Spleen (tissue), 7 donors: Measurements from ENCODE around the gene G3BP2.

Experiments
- POLR2AphosphoS5 ChIP-seq, 3 donors: sonication (generic); formaldehyde crosslinking; IDR thresholded peaks; one replicate each; pipeline ENCODE4 v1.5.1; 2017; ENCODE audit warnings: antibody characterized with exemption in 3 of 3
- TF ChIP-seq, protein P1 (sequence below), 11 experiments: fragments of 200-600 bp in 7 of 11; fragments of 450-650 bp in 4 of 11; sonication (generic) in 4 of 11; IDR thresholded peaks in 8 of 11; conservative IDR thresholded peaks in 3 of 11; 1 replicate in 7 of 11; 2 replicates in 4 of 11; pipeline versions ENCODE4 v1.4.0 to v1.8.0; 2016 to 2021; ENCODE audit warnings: antibody characterized with exemption in 11 of 11, inconsistent platforms in 4 of 11, mild to moderate bottlenecking in 1 of 11
- donor health status: DM: no; HTN: no; CAD: no; lungs with moderate emphysema.
- donor health status: DM: no; HTN: no; CAD: no.
- donor health status: DM: no; HTN: no; CAD: no.

GRCh38 chr4:75718529-75718928 lies 45.3 kb upstream of the G3BP2 start:
- TF ChIP-seq, protein P1, sequence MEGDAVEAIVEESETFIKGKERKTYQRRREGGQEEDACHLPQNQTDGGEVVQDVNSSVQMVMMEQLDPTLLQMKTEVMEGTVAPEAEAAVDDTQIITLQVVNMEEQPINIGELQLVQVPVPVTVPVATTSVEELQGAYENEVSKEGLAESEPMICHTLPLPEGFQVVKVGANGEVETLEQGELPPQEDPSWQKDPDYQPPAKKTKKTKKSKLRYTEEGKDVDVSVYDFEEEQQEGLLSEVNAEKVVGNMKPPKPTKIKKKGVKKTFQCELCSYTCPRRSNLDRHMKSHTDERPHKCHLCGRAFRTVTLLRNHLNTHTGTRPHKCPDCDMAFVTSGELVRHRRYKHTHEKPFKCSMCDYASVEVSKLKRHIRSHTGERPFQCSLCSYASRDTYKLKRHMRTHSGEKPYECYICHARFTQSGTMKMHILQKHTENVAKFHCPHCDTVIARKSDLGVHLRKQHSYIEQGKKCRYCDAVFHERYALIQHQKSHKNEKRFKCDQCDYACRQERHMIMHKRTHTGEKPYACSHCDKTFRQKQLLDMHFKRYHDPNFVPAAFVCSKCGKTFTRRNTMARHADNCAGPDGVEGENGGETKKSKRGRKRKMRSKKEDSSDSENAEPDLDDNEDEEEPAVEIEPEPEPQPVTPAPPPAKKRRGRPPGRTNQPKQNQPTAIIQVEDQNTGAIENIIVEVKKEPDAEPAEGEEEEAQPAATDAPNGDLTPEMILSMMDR (IDR thresholded peaks at IDR 0.05 in 8 of 11, conservative IDR thresholded peaks at IDR 0.05 in 3 of 11): no peak
- TF ChIP-seq POLR2AphosphoS5 (IDR thresholded peaks at IDR 0.05): no peak
